Activated CD4-positive, alpha-beta T cell treated with anti-CD3 and anti-CD28 coated beads for 1 hour (primary cell): ENCODE results near the gene BCL2L11.
"Not testable (repeated sequence)": the region's sequence is repeated elsewhere in the genome, so short reads cannot be mapped to it uniquely, and the experiment has no call there.

Source experiments
- DNase-seq: peaks from one replicate; pipeline ENCODE4 v3.0.0-alpha.2; 2020

The BCL2L11 gene

GRCh38 chr2:111120253-111121027 lies at the start of gene BCL2L11:
TSS of gene BCL2L11 (plus strand) at chr2:111120914. CDS start at chr2:111123746, 2,832 bp downstream.
- peak; percentile 84 for DNase-seq

GRCh38 chr2:111071600-111072171 lies 49.0 kb upstream of the BCL2L11 start:
- no peak for DNase-seq

- DNase-seq: no peak
Observed at GRCh38 chr2:111072220-111072871, 48.4 kb upstream of the BCL2L11 start.

- not testable (repeated sequence) for DNase-seq
Observed at GRCh38 chr2:111082659-111083058, 38.1 kb upstream of the BCL2L11 start.

- no peak for DNase-seq
Observed at GRCh38 chr2:111091811-111092211, 28.9 kb upstream of the BCL2L11 start.

GRCh38 chr2:111094691-111095090 lies 26.0 kb upstream of the BCL2L11 start:
- no peak for DNase-seq

- DNase-seq: no peak
Observed at GRCh38 chr2:111095434-111095833, 25.3 kb upstream of the BCL2L11 start.

- no peak for DNase-seq
Observed at GRCh38 chr2:111099402-111099801, 21.3 kb upstream of the BCL2L11 start.

- DNase-seq: no peak
Observed at GRCh38 chr2:111100087-111100764, 20.5 kb upstream of the BCL2L11 start.

GRCh38 chr2:111100765-111101162 lies 19.9 kb upstream of the BCL2L11 start:
- no peak for DNase-seq

GRCh38 chr2:111101592-111101991 lies 19.1 kb upstream of the BCL2L11 start:
- DNase-seq: no peak

- DNase-seq: no peak
Observed at GRCh38 chr2:111102216-111102615, 18.5 kb upstream of the BCL2L11 start.

GRCh38 chr2:111105926-111106325 lies 14.8 kb upstream of the BCL2L11 start:
- DNase-seq: no peak

- DNase-seq: no peak
Observed at GRCh38 chr2:111106706-111107105, 14.0 kb upstream of the BCL2L11 start.

- DNase-seq: no peak
Observed at GRCh38 chr2:111108745-111109271, 11.9 kb upstream of the BCL2L11 start.

GRCh38 chr2:111111101-111111755 lies 9.5 kb upstream of the BCL2L11 start:
- DNase-seq: no peak

GRCh38 chr2:111113838-111114237 lies 6.9 kb upstream of the BCL2L11 start:
- DNase-seq: no peak

- DNase-seq: no peak
Observed at GRCh38 chr2:111116011-111116746, 4.5 kb upstream of the BCL2L11 start.

- DNase-seq: peak; percentile 56
Observed at GRCh38 chr2:111116843-111117597, 3.7 kb upstream of the BCL2L11 start.

- DNase-seq: no peak
Observed at GRCh38 chr2:111117598-111118480, 2.9 kb upstream of the BCL2L11 start.
